NCI-H1436 (cell line): ENCODE results near the gene CACNA1D.

ENCODE experiments used
- DNase-seq: peaks from one replicate; lab custom pipeline; 2025; lab: John Stamatoyannopoulos, UW

Gene CACNA1D

DNA sequence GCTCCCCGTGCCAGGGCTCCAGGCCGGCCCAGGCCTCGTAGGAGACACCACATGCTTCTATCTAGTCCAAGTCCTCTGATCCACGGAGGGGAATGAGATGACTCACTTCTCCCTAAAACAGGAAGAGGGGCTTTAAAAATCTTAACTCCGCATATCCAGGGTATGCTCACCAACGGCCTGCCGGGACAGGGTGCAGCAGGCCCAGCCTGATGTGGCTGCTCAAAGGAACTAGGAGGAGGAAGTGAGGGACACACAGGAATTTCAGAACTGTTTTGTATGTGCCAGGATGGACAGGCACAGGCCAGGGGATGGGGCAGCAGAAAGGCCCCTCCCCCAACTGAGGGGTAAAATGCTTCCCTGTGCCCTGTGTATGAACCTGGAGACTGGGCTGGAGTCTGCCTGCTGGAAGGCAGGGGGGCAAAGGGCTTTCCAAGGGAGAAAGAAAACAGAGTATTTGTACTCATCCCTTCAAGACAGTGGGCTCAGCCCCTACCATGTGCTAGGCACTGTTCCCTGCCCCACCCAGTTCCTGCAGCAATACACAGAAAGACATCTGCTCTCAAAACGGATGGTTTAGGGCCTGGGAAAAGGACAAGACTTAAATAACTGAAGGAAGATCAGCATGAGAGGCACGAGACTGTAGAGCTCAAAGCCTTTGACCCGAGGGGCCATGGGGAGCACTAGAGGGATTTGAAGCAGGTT is 329.7 kb downstream of the CACNA1D start:
- DNase-seq: no peak

GRCh38 chr3:53824795-53825194 is 330.4 kb downstream of the CACNA1D start:
- DNase-seq: no peak

DNA sequence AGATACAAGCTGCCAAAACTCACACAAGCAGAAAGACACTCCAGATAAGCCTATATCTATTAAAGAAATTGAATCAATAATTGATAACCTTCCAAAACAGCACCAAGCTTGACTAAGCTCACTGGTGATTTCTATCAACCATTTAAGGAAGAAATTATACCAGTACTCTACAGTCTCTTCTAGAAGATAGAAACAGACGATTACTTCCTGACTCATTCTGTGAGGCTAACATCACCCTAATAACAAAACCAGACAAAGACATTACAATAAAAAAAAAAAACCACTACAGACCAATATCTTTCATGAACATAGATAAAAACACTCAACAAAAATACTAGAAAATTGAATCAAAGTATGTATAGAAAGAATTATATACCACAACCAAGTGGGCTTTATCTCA is 331.6 kb downstream of the CACNA1D start:
- no peak for DNase-seq

- no peak for DNase-seq
Measured at GRCh38 chr3:53828581-53828980, 334.2 kb downstream of the CACNA1D start.

DNA sequence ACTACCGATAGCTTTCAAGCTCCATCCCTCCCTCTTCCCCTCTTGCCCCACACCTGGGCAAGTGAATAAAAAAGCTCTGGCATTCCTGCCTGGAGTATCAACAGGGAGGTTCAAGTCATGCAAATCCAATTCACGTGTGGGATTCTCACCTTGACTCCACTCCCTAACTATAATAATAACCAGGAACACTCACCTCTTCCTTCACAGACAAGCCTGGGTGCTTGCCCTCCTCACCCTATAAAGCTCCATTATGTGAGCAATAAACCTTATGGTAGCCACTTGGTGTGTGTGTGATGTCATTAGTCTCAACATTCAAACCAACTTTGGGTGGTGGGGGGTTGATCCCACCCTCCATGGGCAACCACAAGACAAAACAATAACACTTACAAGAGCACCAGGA is 335.2 kb downstream of the CACNA1D start:
- DNase-seq: no peak

DNA sequence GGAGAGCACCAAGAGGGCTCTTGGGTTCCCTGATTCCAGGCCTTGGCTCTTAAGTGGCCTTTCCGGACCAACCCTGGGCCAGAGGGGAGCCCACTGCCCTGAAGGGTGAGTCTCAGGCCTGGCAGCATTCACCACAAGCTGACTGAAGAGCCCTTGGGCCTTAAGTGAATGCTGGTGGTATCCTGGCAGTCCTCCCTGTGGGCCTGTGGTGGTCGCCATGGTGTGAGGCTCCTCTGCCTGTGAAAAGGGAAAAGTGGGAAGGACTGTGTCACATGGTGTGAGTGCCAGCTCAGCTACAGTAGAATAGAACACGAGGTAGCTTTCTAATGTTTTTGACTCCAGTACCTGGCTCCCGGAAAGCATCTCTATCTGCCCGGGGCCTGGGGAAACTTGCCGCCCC is 336.5 kb downstream of the CACNA1D start:
- DNase-seq: no peak

DNA sequence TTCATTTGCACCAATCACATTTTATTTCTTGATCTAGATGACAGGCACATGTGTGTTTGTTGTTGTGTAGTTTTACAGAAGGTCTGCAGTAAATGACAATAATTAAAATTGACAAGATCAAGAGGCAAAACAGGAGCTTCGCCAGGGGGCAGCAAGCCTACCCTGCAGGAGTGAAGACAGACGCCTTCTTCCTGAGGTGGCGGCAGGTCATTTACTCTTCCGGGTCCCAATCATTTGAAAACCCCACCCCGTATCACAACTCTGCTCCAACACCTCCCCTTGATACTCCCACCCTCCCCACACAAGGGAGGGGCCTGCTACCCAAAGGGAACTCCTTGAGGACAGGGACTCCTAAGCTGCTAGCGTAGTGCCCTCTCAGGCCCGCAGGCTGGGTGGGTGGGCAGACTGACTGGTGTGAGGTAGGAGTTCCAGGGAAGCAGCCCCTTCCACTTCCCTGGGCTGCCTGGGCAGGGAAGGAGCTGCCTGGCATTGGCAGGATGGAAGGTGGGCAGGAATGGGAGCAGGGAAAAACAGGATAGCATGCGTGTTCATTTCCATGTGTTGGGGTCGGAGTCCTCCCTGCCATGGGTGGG is 338.7 kb downstream of the CACNA1D start:
- DNase-seq: no peak

- no peak for DNase-seq
Measured at GRCh38 chr3:53833700-53834099, 339.3 kb downstream of the CACNA1D start.

- DNase-seq: no peak
Measured at GRCh38 chr3:53834429-53835095, 340.2 kb downstream of the CACNA1D start.

GRCh38 chr3:53835257-53835656 is 340.8 kb downstream of the CACNA1D start:
- DNase-seq: no peak

DNA sequence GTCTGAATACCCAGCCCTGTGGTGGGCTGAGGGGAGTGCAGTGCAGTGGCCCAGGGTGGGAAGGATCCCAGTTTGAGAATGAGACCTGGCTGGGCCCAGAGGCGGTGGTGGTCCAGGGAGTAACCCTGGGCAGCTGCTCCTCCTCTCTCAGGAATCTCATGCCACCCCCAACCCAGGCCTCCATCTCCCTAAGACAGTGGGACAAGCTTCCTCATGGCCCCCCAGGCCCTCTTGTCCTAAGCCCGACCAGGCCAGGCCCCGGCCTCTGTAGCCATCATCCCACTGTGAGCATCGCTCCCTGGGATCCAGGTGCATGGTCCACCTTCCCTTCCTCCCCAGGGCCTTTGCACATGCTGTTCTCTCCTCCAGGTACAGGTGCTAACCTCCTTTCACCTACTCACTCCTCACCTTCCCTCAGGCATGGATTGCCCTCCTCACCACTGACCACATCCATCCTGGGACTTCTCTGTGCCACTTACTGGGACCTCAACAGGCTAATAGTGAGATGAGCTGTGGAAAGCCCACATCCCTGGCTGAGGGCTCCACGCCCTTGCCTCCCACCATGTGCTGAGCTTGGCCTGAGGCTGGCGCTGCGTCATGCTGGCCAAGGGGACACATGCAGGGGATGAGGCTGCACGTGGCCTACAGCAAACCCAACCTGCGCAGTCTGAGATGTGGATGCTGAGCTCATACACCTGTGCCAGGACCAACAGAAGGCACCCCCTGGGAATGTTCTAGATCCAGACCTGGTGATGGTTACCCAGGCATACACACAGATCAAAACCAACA is 341.9 kb downstream of the CACNA1D start:
- DNase-seq: no peak

- no peak for DNase-seq
Measured at GRCh38 chr3:53837331-53837730, 342.9 kb downstream of the CACNA1D start.

- DNase-seq: no peak
Measured at GRCh38 chr3:53841296-53841695, 346.9 kb downstream of the CACNA1D start.

DNA sequence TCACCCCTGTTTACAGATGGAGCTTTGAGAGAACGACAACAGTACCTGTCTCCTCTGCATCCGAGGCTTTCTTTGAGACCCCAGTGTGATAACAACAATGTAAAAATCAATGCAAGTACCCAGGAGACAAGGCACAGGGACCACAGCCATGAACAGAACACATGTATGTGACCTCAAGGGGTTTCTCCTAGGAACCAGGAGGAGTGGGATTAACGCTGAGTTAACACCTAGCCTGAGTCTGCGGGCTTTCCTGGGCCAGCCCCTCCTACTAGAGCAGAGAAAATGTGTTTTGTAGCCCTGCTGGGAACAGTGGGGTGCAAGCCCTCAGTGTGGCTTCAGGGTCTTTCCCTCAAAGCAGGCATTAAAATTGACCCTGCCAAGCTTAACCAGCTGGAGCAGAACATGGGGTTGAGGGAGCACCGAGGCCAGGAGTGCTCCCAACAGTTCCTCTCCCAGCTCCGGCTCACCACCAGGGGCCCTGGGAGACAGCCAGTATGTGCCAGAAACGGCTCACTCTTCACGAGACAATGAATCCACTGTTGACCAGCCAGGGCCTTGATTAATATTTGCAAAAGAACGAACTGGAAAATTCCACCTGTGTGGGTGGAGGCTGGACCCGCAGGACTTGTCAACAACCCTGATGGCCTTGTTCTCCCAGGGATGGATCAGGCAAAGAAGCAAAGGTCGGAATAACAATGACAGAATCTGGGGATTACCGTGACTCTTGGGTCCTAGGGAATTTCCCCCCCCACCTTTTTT is 348.2 kb downstream of the CACNA1D start:
- no peak for DNase-seq

- no peak for DNase-seq
Measured at GRCh38 chr3:53843195-53844177, 349.1 kb downstream of the CACNA1D start.

DNA sequence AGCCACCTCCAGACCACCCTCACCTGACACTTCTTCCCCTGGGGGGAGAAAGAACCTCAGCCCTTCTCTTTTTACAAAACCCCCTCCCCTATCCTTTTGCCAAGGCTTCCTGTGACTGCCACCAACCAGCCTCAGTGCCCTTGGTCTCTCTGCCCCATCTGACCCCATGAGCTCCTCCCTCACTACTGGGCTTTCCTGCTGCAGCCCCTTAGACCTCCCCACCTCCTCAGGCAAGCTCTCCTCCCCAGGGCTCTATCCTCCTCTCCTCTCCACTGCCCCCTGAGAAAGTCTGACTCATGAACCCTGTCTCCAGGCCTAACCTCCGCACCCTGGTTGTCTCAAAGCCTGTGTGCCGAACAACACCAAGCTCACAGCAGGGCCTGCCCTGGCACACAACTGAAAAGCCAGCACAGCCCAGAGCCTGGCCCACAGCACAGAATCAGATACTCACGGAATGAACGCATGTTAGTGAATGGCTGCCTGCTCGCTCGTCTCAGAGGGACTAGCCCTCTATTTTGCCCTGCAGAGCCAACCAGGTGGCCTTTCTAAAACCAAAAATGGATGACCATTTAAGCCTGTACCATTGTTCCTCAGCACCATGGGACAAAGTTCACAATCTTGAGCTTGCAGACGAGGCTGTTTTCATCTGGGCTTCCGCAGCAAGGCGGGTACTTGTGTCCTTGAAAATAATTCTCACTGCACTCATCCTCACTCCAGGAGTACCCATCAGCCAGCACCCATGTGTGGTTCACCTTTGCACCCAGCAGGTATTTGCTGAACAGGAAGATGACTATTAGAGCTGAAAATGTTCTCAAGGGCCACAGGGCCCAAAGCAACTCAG is 350.1 kb downstream of the CACNA1D start:
- no peak for DNase-seq

- DNase-seq: no peak
Measured at GRCh38 chr3:53845103-53845880, 350.9 kb downstream of the CACNA1D start.

GRCh38 chr3:53845881-53846133 is 351.4 kb downstream of the CACNA1D start:
- no peak for DNase-seq

- DNase-seq: peak; percentile 19
Measured at GRCh38 chr3:53846134-53846850, 351.9 kb downstream of the CACNA1D start, which contains the start of the genes CHDH and IL17RB. CHDH (minus strand) TSS chr3:53846419; CDS start chr3:53824008, 22,411 bp downstream. IL17RB (plus strand) TSS chr3:53846568; CDS start chr3:53846589, 21 bp downstream.
